Muscle of leg (tissue), 11 donors: ENCODE measurements around the gene NOP9. TPM values are rescaled to one million over a fixed set of nuclear protein-coding genes. Genes with fewer than 3 reads are reported as not detected.
"Not testable (repeated sequence)": the region's sequence is repeated elsewhere in the genome, so short reads cannot be mapped to it uniquely, and the experiment has no call there.

Experiments
- DNase-seq: peaks from one replicate; pipeline ENCODE4 v3.0.0; 2013
- H3K27ac ChIP-seq: one replicate; pipeline ENCODE4 v1.5.1; 2013; ENCODE audit warnings: mild to moderate bottlenecking, low read length, control low read depth
- H3K27me3 ChIP-seq: one replicate; pipeline ENCODE4 v1.6.1; 2013; ENCODE audit warnings: low read length; ENCODE audit not compliant: control insufficient read depth, insufficient read depth
- H3K36me3 ChIP-seq: one replicate; pipeline ENCODE4 v1.6.1; 2013; ENCODE audit warnings: low read length; ENCODE audit not compliant: control insufficient read depth, insufficient read depth
- H3K4me1 ChIP-seq: one replicate; pipeline ENCODE4 v1.6.1; 2013; ENCODE audit warnings: low read length; ENCODE audit not compliant: control insufficient read depth, insufficient read depth
- H3K4me3 ChIP-seq: one replicate; pipeline ENCODE4 v1.5.1; 2013; ENCODE audit warnings: low read length, control low read depth
- H3K9me3 ChIP-seq: replicated peaks from 2 replicates; pipeline ENCODE4 v1.6.1; 2013; ENCODE audit warnings: low read depth, low read length; ENCODE audit not compliant: control insufficient read depth
- WGBS: methylation state at CpG from one replicate; pipeline ENCODE4 v1.1.5; 2013; ENCODE audit warnings: missing lambda C conversion rate; ENCODE audit not compliant: insufficient coverage; 5-methylcytosine and 5-hydroxymethylcytosine counted together
- polyA plus RNA-seq, 8 donors: library from polyadenylated mRNA; unstranded; fragments of 120-200 nt; gene quantifications; one replicate each; pipeline versions ENCODE4 v1.2.1 to v1.2.3, GENCODE V29; 2013; ENCODE audit warnings: inconsistent platforms in 1 of 8, low replicate concordance in 1 of 8; ENCODE audit not compliant: insufficient read length in 8 of 8, insufficient read depth in 1 of 8
- total RNA-seq: library from RNA; stranded (reverse); fragments of 120-200 nt; gene quantifications from one replicate; pipeline ENCODE4 v1.2.4, GENCODE V29; 2013

NOP9 gene
- total and polyA plus RNA-seq, 9 donors = 15.7 to 23.9 (median 20.0) TPM

GRCh38 chr14:24348186-24348585, 48.5 kb downstream of the NOP9 start:
- no peak overlapping the region for H3K4me3 ChIP-seq
- H3K27ac ChIP-seq = no peak overlapping the region
- DNase-seq = no peak
- no peaks in the 10 kb centered on the region for H3K36me3 ChIP-seq
- H3K4me1 ChIP-seq = no peaks in the 10 kb centered on the region
- no peaks in the 10 kb centered on the region for H3K9me3 ChIP-seq
- WGBS = no CpG with 5 or more reads among the region's 2 CpGs
- peaks cover 26% of the 10 kb centered on the region for H3K27me3 ChIP-seq

GRCh38 chr14:24349742-24350141, 50.1 kb downstream of the NOP9 start:
- Histone ChIP-seq H3K4me3 (no peak overlapping the region), H3K36me3 (no peaks in the 10 kb centered on the region), H3K27ac (no peak overlapping the region), H3K9me3 (no peaks in the 10 kb centered on the region), H3K4me1 (no peaks in the 10 kb centered on the region), H3K27me3 (peaks cover 22% of the 10 kb centered on the region)
- DNase-seq = no peak
- WGBS = 55% methylated on average over 3 of the region's 5 CpGs

- Histone ChIP-seq H3K27ac (no peak overlapping the region), H3K27me3 (peaks cover 12% of the 10 kb centered on the region), H3K9me3 (no peaks in the 10 kb centered on the region), H3K36me3 (no peaks in the 10 kb centered on the region), H3K4me1 (no peaks in the 10 kb centered on the region), H3K4me3 (no peak overlapping the region)
- peak; percentile 55 for DNase-seq
- 18% methylated on average over 2 of the region's 4 CpGs for WGBS
These were observed 51.9 kb downstream of the NOP9 start for GRCh38 chr14:24351517-24351916.

GRCh38 chr14:24353559-24354481, 54.2 kb downstream of the NOP9 start:
- Histone ChIP-seq H3K36me3 (no peaks in the 10 kb centered on the region), H3K9me3 (no peaks in the 10 kb centered on the region), H3K27ac (no peak overlapping the region), H3K4me3 (no peak overlapping the region), H3K4me1 (no peaks in the 10 kb centered on the region), H3K27me3 (peaks cover 12% of the 10 kb centered on the region)
- DNase-seq = peak; percentile 21
- 96% methylated on average over 3 of the region's 5 CpGs for WGBS

- WGBS = 50% methylated on average over 1 of the region's 3 CpGs
- peaks cover 12% of the 10 kb centered on the region for H3K27me3 ChIP-seq
- H3K27ac ChIP-seq, H3K36me3 ChIP-seq, H3K4me1 ChIP-seq, H3K4me3 ChIP-seq, DNase-seq, H3K9me3 ChIP-seq: not testable (repeated sequence)
These were observed 54.8 kb downstream of the NOP9 start for GRCh38 chr14:24354482-24354825.

- 83% methylated on average over 1 of the region's 7 CpGs for WGBS
- Histone ChIP-seq H3K27ac (no peak overlapping the region), H3K36me3 (no peaks in the 10 kb centered on the region), H3K4me3 (no peak overlapping the region), H3K27me3 (peaks cover 12% of the 10 kb centered on the region), H3K4me1 (no peaks in the 10 kb centered on the region), H3K9me3 (no peaks in the 10 kb centered on the region)
- DNase-seq = no peak
These were observed 55.4 kb downstream of the NOP9 start for GRCh38 chr14:24355009-24355408.

GRCh38 chr14:24356208-24356607, 56.6 kb downstream of the NOP9 start:
- H3K4me3 ChIP-seq = no peak overlapping the region
- no peaks in the 10 kb centered on the region for H3K9me3 ChIP-seq
- H3K4me1 ChIP-seq = no peaks in the 10 kb centered on the region
- H3K36me3 ChIP-seq = no peaks in the 10 kb centered on the region
- H3K27me3 ChIP-seq = peaks cover 8% of the 10 kb centered on the region
- DNase-seq = no peak
- H3K27ac ChIP-seq = no peak overlapping the region
- WGBS = no CpG with 5 or more reads among the region's 4 CpGs

Other genes with a start within 250 kb of the NOP9 start
Only the 30 nearest of the 34 such genes appear.
- 43.7 TPM for gene DCAF11, start 185.1 kb upstream of the NOP9 start, total RNA-seq
- 10 to 100 TPM; 40.2 to 47.8 (median 42.5) TPM for gene DCAF11, start 185.1 kb upstream of the NOP9 start, polyA plus RNA-seq
- 1.6 TPM for gene NRL, start 184.9 kb upstream of the NOP9 start, total RNA-seq
- 1 to 10 TPM in 7 of 8 donors, under 1 TPM in 1; 0.96 to 2.2 (median 1.8) TPM for gene NRL, start 184.9 kb upstream of the NOP9 start, polyA plus RNA-seq
- gene FITM1, start 169.2 kb upstream of the NOP9 start, total RNA-seq = 170 TPM
- gene FITM1, start 169.2 kb upstream of the NOP9 start, polyA plus RNA-seq = 100 to 1,000 TPM in 7 of 8 donors, 10 to 100 TPM in 1; 80.7 to 168 (median 124) TPM
- 110 TPM for gene PSME1, start 163.7 kb upstream of the NOP9 start, total RNA-seq
- gene PSME1, start 163.7 kb upstream of the NOP9 start, polyA plus RNA-seq = 100 to 1,000 TPM; 103 to 130 (median 116) TPM
- 29.9 TPM for gene EMC9, start 158.3 kb upstream of the NOP9 start, total RNA-seq
- 10 to 100 TPM; 22.4 to 40.0 (median 29.4) TPM for gene EMC9, start 158.3 kb upstream of the NOP9 start, polyA plus RNA-seq
- gene PSME2, start 153.2 kb upstream of the NOP9 start, total RNA-seq = 100 TPM
- 10 to 100 TPM; 82.8 to 97.6 (median 93.2) TPM for gene PSME2, start 153.2 kb upstream of the NOP9 start, polyA plus RNA-seq
- gene RNF31, start 152.4 kb upstream of the NOP9 start, total RNA-seq = 36.4 TPM
- gene RNF31, start 152.4 kb upstream of the NOP9 start, polyA plus RNA-seq = 10 to 100 TPM; 27.3 to 37.0 (median 35.8) TPM
- gene IRF9, start 138.6 kb upstream of the NOP9 start, total RNA-seq = 24.9 TPM
- 10 to 100 TPM; 24.0 to 36.3 (median 27.3) TPM for gene IRF9, start 138.6 kb upstream of the NOP9 start, polyA plus RNA-seq
- gene REC8, start 127.8 kb upstream of the NOP9 start, total RNA-seq = 2.1 TPM
- gene REC8, start 127.8 kb upstream of the NOP9 start, polyA plus RNA-seq = 10 to 100 TPM in 5 of 8 donors, 1 to 10 TPM in 3; 6.7 to 18.1 (median 10.9) TPM
- 19.9 TPM for gene IPO4, start 111.0 kb upstream of the NOP9 start, total RNA-seq
- 10 to 100 TPM; 25.0 to 37.5 (median 29.8) TPM for gene IPO4, start 111.0 kb upstream of the NOP9 start, polyA plus RNA-seq
- 29.6 TPM for gene TM9SF1, start 104.4 kb upstream of the NOP9 start, total RNA-seq
- 10 to 100 TPM; 14.7 to 22.2 (median 20.1) TPM for gene TM9SF1, start 104.4 kb upstream of the NOP9 start, polyA plus RNA-seq
- gene TSSK4, start 94.2 kb upstream of the NOP9 start, total RNA-seq = not detected
- 1 to 10 TPM; 1.6 to 5.5 (median 3.8) TPM for gene TSSK4, start 94.2 kb upstream of the NOP9 start, polyA plus RNA-seq
- 29.8 TPM for gene CHMP4A, start 86.4 kb upstream of the NOP9 start, total RNA-seq
- gene CHMP4A, start 86.4 kb upstream of the NOP9 start, polyA plus RNA-seq = 10 to 100 TPM; 31.2 to 45.1 (median 41.8) TPM
- gene MDP1, start 83.8 kb upstream of the NOP9 start, total RNA-seq = 24.9 TPM
- gene MDP1, start 83.8 kb upstream of the NOP9 start, polyA plus RNA-seq = 10 to 100 TPM in 1 of 8 donors, 1 to 10 TPM in 7; 7.4 to 11.6 (median 8.5) TPM
- gene NEDD8, start 67.5 kb upstream of the NOP9 start, total RNA-seq = 245 TPM
- gene NEDD8, start 67.5 kb upstream of the NOP9 start, polyA plus RNA-seq = 100 to 1,000 TPM; 180 to 243 (median 216) TPM
- 44.6 TPM for gene GMPR2, start 66.9 kb upstream of the NOP9 start, total RNA-seq
- 10 to 100 TPM; 41.9 to 59.7 (median 48.9) TPM for gene GMPR2, start 66.9 kb upstream of the NOP9 start, polyA plus RNA-seq
- gene TINF2, start 57.2 kb upstream of the NOP9 start, total RNA-seq = 35.5 TPM
- 10 to 100 TPM; 37.9 to 44.3 (median 40.9) TPM for gene TINF2, start 57.2 kb upstream of the NOP9 start, polyA plus RNA-seq
- gene TGM1, start 36.7 kb upstream of the NOP9 start, total RNA-seq = 0.71 TPM
- gene TGM1, start 36.7 kb upstream of the NOP9 start, polyA plus RNA-seq = 1 to 10 TPM in 6 of 8 donors, under 1 TPM in 2; 0.84 to 3.0 (median 1.2) TPM
- gene RABGGTA, start 28.3 kb upstream of the NOP9 start, total RNA-seq = 8.5 TPM
- gene RABGGTA, start 28.3 kb upstream of the NOP9 start, polyA plus RNA-seq = 10 to 100 TPM; 12.4 to 21.5 (median 14.5) TPM
- gene DHRS1, start 70 bp upstream of the NOP9 start, total RNA-seq = 6.9 TPM
- 10 to 100 TPM; 14.5 to 24.5 (median 17.7) TPM for gene DHRS1, start 70 bp upstream of the NOP9 start, polyA plus RNA-seq
- 13.4 TPM for gene CIDEB, start 8.1 kb downstream of the NOP9 start, total RNA-seq
- 10 to 100 TPM in 7 of 8 donors, 1 to 10 TPM in 1; 8.9 to 21.1 (median 15.3) TPM for gene CIDEB, start 8.1 kb downstream of the NOP9 start, polyA plus RNA-seq
- gene LTB4R2, start 10.3 kb downstream of the NOP9 start, total RNA-seq = 1.9 TPM
- 1 to 10 TPM; 1.1 to 4.4 (median 2.8) TPM for gene LTB4R2, start 10.3 kb downstream of the NOP9 start, polyA plus RNA-seq
- gene LTB4R, start 11.7 kb downstream of the NOP9 start, total RNA-seq = 2.5 TPM
- gene LTB4R, start 11.7 kb downstream of the NOP9 start, polyA plus RNA-seq = 1 to 10 TPM; 2.1 to 5.9 (median 3.5) TPM
- 7.0 TPM for gene ADCY4, start 35.2 kb downstream of the NOP9 start, total RNA-seq
- 10 to 100 TPM in 6 of 8 donors, 1 to 10 TPM in 2; 9.4 to 18.7 (median 13.9) TPM for gene ADCY4, start 35.2 kb downstream of the NOP9 start, polyA plus RNA-seq
- gene RIPK3, start 40.1 kb downstream of the NOP9 start, total RNA-seq = 2.0 TPM
- gene RIPK3, start 40.1 kb downstream of the NOP9 start, polyA plus RNA-seq = 1 to 10 TPM; 1.1 to 3.6 (median 1.3) TPM
- gene NFATC4, start 68.3 kb downstream of the NOP9 start, total RNA-seq = 54.5 TPM
- gene NFATC4, start 68.3 kb downstream of the NOP9 start, polyA plus RNA-seq = 10 to 100 TPM; 35.2 to 71.1 (median 50.8) TPM
- gene NYNRIN, start 99.2 kb downstream of the NOP9 start, total RNA-seq = 16.5 TPM
- gene NYNRIN, start 99.2 kb downstream of the NOP9 start, polyA plus RNA-seq = 10 to 100 TPM; 18.5 to 45.3 (median 30.3) TPM
- 1.2 TPM for gene CBLN3, start 129.8 kb downstream of the NOP9 start, total RNA-seq
- gene CBLN3, start 129.8 kb downstream of the NOP9 start, polyA plus RNA-seq = 1 to 10 TPM; 1.4 to 2.4 (median 1.7) TPM
- 35.6 TPM for gene KHNYN, start 130.1 kb downstream of the NOP9 start, total RNA-seq
- 10 to 100 TPM; 28.3 to 40.8 (median 35.4) TPM for gene KHNYN, start 130.1 kb downstream of the NOP9 start, polyA plus RNA-seq
- gene SDR39U1, start 142.9 kb downstream of the NOP9 start, total RNA-seq = 18.8 TPM
- 10 to 100 TPM; 40.6 to 65.3 (median 53.8) TPM for gene SDR39U1, start 142.9 kb downstream of the NOP9 start, polyA plus RNA-seq